ENCODE data around the gene ALOX15B.

ALOX15B gene

GRCh38 chr17:8084250-8084649 lies 45.4 kb downstream of the ALOX15B start:
- no peak for DNase-seq

GRCh38 chr17:8087075-8087951 lies 48.5 kb downstream of the ALOX15B start, which contains the start of gene ALOX12B:
Gene ALOX12B (minus strand): TSS chr17:8087716. CDS start chr17:8087442, 274 bp downstream.
- no peak for DNase-seq

DNA sequence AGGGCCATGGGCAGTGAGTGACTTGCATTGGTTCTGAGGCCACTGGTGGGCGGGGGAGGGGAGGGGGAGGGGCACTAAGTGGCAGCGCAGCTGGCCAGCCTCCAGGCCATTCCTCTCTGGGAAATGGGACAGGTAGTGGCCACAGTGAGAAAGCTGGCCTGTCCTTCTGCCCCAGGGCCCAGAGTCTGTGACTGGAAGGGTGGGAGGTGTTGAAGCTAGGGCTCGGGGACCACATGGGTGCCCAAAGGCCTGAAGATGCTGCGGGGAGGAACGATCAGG lies 49.0 kb downstream of the ALOX15B start:
- DNase-seq = no peak

DNA sequence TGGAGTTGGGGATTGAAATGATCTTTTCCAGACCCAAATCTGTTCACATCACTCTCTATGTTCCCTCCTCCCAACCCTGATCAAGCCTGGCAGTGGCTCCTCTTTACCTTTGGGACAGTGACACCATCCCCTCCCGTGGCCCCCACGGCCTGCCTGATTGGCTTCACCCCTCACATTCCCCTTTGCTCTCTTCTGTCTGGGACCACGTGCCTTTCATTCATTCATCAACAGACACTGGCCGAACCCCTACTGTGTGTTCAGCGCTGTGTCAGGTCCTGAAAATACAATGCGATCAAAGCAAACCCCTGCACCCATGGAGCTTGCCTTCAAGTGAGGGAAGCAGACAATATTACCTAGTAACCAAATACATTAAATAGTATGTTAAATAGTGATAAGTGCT lies 50.9 kb downstream of the ALOX15B start:
- DNase-seq = no peak

DNA sequence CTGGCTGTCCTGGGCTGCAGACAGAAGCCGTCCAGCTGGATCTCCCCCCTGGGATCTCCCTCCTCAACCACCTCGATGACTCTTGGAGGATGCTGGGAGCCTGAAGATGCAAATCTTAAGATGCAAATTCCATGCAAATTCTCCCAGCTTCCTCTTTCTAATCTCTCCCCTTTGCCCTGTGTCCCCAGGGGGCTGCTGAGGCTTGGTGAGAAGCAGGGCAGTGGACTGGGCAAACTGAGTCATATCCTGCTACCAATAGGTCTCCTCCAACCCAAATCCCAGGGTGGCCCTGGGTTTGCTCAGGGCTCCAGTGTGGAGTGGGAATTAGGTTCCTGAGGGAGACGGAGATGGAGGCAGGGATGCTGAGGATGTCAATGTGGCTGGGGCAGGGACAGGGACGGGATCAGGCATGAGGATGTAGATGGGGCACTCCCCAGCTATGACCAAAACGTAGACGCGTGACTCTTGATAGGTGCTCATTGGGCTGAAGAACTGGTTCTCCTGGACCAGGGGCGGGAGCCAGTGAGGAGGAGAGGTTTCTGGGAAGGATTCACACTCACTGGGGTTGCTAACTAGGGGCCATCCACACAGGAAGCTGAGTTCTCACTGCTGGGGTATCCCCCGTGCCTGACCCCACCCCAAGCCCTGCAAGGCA lies 52.3 kb downstream of the ALOX15B start:
- DNase-seq = no peak

- DNase-seq = no peak
Observed at GRCh38 chr17:8095361-8095760, 56.5 kb downstream of the ALOX15B start.

GRCh38 chr17:8096541-8096940 lies 57.7 kb downstream of the ALOX15B start:
- no peak for DNase-seq
